HG02884 (cell line): ENCODE measurements around the gene TSPAN18.
A peak's percentile ranks its signal among the peaks of the same experiment; 100 is the strongest.

Experiments used
- ATAC-seq: cut with Tn5 transposase; IDR thresholded peaks from one replicate; pipeline ENCODE4 v1.9.1; 2021; ENCODE audit warnings: mild to moderate bottlenecking, moderate library complexity; ENCODE audit not compliant: unreplicated experiment

TSPAN18 gene, protein sequence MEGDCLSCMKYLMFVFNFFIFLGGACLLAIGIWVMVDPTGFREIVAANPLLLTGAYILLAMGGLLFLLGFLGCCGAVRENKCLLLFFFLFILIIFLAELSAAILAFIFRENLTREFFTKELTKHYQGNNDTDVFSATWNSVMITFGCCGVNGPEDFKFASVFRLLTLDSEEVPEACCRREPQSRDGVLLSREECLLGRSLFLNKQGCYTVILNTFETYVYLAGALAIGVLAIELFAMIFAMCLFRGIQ

DNA sequence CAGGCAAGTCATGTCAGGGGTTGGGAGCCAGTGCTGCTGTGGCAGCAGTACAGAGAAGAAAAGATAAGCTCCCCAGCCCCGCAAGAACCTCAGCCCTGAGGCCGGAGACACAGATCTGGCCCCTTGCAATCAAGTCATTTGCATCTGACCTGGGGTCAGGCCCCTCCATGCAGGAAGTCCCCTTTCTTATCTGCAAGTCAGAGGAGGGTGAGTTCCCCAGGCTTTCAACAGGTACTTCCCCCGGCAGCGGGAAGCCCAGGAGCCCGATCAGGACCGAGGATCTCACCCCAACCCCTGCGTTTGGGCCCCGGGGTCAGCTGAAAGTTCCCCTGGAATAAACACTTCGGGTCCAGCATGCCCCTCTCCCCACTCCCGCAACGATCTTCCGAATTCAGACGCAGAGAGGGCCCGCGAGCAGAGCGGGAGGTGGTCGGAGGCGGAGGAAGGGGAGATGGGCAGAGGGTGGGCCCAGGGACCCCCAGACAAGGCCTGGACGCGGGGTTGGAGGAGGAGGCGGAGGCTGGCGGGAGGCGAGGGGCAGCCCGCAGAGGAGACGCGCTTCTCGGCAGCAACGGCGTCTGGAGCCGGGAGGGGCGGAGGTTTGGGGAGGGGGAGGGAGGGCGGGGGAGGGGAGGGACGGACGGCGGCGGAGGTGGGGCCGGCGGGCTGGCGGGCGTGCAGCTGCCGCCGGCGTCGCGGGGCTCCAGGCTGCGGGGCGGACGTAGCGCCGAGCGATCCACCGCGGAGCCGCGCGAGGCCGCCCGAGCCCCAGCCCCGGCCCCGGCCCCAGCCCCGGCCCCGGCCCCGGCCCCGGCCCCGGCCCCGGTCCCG lies at the start of gene TSPAN18:
Gene TSPAN18, plus strand, starts transcription at position 680 of the 831 bp plus-strand sequence. CDS start 179,455 bp downstream, outside the sequence.
- ATAC-seq, result peak; percentile 66

DNA sequence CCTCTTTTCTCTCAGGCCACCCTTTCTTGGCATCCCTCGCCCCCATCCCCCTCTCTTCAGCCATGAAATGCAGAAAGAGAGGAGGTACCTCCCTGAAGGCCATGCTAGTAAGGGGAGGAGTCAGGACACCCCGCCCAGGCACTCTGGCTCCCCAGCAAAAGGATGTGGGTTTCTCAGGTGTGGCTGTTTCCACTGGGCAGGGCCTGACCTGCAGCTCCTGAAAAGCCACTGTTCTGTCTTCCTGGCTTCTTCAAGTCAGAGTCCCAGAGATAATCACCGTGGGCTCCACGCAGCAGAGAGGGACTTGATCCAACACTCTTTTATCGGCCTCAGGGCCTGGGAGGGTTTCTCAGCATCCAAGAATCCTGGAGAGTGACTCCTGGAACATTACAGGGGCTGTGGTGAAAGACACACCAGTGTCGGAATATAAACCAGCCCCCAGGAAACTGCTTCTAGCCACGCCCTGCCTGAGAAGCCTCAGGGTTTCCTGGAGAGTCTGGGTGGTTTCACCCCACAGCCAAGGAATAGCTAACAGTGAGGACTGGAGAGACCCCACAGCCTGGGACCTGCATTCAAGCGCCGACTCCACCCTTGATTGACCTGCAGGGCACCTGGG lies 45.7 kb upstream of the TSPAN18 start:
- no peak for ATAC-seq

DNA sequence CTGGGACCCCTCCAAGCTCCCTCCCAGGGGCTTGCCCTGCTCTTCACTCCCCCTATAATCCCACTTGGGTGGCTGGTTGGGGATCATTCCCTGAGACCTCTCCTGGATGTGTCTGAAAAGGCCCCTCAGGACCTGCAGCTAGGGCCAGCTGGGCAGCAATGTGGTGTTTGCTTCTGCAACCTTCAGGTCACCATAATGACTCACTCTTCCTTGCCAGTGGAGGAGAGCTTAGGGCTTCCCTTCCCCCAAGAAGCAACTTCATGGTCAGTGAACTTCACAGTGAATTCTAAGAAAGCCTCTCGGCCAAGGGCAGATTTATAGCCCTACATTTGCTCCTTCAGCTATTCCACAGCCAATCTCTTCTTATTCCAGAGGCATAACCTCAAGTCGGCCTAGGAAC lies 45.1 kb upstream of the TSPAN18 start:
- ATAC-seq, result no peak

DNA sequence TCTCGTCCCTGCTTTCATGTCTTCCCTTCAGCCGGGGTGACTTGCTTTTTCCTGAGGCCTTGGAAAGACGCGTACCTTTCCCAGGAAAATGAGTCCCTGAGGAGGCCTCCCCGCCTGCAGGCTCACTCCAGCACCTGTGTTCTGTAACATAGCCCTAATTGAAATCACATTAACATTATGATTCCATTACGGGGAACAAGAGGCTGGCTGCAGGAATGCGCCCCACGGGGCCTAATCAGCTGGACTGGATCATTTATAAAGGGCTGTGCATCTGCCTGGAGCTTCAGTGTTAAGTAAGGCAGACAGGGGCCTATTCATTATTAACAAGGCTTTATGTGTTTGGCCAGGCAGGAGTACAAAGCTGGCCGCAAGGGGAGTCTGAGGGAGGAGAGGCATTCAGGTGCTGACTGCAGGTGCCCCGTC lies 41.9 kb upstream of the TSPAN18 start:
- ATAC-seq, result no peak

DNA sequence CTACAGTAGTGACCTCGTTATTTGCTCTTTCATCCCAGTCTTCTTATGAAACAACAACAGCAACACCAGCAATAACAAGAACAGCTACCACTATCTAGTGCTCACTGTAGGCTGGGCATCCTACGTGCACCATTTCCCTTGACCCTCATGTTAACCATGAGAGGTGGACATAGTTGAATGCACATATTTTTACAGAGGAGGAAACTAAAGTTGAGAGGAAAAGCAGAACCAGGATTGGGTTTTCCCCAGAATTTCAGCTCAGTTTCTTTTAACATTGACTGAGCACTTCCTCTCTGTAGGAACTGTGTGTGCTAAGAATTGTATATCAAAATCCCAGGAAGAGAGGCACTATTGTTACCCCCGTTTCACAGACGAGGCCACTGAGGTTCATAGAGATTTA lies 39.4 kb upstream of the TSPAN18 start:
- ATAC-seq, result no peak

DNA sequence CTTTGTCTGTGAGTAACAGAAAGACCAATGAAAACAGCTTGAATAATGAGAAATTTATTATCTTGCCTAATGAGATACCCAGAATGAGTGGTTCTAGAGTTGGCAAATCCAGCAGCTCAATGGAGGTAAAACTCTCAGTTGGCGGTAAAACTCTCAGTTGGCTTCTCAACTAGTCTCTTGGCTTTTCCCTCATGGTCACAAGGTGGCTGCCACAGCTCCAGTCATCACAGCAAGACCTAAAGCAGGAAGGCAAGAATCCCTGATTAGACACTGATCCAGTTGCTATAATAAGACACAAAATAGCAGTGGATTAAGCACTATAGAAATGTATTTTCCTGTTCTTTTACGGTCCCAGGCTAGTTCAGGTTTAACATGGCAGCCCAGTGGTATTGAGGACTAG lies 37.5 kb upstream of the TSPAN18 start:
- ATAC-seq, result no peak

DNA sequence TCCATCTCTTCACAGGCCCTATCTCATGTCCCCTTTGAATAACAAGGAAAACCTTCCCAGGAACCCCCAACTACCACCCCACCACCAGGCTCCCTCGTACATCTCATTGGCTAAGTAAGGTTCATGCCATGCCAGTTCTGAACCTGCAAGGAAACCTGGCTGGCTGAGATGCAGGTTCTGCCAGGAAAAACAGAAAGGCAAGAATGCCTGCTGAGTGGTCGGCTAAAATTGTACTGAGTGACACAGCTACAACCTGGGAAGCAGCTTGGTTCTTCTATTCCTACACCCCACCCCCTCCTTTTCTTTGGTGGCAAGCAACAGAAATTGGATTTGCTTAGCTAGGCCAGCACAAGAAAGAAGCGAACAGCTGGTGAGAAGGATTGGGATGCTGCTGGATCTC lies 36.1 kb upstream of the TSPAN18 start:
- ATAC-seq, result no peak

DNA sequence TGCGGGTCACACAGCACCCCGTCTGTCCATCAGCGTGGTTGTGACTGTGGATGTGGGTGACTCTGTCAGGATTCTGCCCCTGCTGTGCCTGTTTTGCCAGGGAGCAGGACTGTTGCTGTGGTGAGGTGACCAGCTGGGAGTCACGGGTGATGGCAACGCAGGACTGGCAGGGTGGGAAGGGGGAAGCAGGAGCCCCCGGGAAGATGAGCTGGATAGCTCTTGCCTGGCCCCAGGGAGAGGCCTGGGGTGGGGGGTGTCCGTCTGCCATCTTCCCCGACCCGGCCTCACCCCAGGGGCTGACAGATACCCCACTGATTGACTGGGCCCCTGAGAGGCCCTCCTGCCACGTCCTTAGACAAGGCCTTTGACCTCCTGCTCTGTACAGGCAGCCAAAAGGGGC lies 34.3 kb upstream of the TSPAN18 start:
- no peak for ATAC-seq

DNA sequence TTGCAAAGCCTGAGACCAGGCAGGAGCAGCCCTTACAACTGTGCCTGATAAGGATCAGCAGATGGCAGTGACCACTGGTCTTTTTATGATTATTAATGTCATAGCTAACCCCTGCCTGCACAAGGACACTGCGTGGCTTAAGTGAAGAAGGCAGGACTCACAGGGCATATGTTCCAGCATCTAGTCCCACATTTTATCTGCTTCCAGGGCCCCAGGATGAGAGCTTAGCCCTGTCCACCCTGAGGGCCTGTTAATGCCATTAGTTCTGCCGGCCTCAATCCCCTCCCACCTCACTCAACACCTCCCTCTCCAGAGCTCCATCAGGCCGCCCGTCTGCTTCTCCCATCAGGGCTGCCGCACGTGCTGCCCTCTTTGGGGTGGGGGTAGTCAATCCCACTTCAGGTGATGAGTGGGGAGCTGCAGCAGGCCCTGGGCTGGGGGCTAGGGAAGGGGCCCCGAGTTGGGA lies 33.1 kb upstream of the TSPAN18 start:
- ATAC-seq, result no peak

DNA sequence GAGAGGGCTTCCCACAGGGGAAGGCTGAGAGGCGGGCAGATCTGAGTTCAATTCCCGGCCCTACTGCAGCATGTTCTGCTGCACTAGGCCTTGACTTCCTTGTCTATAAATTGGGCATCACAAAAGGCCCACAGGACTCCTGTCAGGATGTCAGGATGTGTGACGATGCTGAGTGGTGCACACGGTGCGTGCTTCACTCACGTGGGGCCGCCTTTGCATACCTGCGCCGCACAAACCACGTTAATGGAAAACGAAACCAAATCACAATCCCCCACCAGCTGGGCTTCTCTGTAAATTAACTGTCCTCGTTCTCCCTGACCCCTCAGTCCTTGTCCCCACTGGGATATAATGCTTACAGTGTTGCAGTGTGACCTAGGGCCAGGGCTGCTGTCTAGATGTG lies 32.3 kb upstream of the TSPAN18 start:
- no peak for ATAC-seq

DNA sequence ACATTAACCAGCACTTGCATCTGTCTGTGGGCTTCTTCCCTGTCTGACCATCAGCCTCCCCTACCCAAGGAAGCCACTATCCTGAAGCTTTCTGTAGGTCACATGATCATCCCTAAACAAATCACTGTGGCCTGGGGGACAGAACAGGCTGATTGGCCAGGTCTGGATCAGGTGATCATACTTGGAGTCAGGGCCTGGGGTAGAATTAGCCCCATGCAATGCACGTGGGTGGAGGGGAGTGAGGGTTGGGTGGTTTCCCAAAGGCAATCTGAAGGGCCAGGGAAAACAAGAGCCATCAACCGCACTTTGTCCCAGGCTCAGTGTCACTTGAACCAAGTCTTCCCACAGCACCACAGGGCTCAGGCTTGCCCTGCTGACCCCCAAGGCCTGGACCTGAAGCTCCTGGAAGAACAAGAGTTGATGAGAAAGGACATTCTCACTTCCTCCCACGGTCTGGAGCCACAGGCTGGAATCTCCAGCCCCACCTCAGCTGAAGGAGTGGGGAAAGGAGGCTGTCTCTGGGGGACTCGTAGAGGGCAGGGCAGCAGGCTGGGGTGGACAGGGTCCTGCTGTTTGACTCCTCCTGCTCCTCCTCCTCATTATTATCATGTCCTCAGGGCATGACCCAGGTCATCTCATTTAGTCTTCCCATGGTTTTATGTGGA lies 31.5 kb upstream of the TSPAN18 start:
- no peak for ATAC-seq

DNA sequence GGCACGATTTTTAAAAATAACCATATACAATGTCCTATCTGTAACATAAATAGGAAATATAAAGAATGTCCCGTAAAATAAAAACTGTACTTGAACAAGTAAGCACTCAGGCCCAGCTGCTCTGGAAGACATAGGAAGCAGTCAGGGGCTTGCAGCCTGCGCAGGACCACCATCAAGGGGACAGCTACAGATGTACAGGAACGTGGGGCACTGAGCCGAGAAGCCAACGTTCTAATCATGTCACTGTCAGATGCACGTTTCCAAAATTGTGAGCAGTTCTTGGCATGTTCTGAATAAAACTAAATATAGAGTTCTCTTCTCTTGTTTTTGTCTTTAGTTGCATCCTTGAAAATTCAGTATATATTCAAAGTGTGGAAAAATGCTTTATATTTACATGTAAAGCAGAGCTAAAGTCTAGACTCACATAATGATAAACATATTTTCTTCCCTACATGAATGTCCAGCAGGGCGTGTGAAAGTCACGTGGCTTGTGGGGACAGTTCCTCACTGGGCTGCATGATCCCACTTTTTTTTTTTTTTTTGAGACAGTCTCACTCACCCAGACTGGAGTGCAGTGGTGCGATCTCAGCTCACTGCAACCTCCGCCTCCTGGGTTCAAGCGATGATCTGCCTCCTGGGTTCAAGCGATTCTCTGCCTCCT lies 28.4 kb upstream of the TSPAN18 start:
- ATAC-seq, result no peak

DNA sequence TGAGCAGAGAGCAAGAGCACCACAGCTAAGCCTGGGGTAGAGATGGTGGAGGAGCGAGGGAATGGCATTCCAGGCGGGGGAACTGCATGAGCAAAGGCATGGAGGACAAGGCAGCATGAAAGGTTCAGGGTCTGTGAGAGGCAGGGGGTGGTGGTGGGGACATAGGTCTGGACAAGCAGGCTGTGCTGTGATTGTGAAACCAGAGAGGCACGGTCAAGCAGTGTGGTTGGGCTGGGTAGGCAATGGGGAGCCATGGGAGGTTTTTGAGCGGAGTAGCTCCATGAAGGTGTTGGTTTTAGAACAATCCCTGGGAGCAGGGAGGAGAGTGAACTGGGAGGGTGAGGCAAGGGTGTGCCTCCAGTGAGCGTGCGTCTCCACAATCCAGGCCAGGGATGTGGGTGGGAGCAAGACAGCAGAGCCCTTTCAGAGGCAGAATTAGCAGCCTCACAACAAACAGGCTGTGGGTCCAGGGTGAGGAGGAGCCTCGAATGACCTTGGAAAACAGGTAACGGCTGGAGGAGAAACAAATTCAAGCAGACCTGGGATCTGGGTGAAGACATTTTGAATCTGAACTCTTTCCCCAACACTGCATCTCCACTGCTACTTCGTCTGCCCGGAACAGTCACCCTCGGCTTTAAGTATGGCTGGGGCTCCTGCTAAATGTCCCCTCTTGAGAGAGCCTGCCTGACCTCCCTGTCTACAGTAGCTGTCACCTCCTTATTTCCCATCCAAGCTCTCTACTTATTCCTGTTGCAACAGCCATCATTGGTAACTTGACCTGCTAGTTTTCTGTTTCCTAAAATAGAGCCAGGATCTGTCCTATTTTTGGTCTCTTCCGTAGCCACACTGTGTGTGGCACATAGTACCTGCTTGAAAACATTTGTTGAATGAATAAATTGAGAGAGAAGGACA lies 27.0 kb upstream of the TSPAN18 start:
- no peak for ATAC-seq

DNA sequence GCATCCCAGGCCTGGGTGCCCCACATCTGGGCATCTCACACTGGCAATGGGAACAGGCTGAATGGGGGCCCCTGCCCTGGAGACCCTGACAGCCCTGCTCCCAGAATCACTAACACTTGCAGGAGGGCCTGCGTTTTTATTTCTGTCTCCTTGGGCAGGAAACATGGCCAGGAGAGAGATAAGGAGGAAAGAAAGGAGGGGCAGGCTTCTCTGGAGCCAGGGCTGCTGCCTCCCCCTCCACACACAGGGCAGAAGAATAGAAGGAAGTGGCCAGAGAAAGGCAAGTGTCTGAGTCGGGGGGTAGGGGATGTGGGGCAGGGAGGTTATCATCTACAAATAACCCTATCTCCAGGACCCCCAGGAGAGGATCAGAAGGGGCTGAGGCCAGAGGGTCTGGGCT lies 25.5 kb upstream of the TSPAN18 start:
- ATAC-seq, result no peak

DNA sequence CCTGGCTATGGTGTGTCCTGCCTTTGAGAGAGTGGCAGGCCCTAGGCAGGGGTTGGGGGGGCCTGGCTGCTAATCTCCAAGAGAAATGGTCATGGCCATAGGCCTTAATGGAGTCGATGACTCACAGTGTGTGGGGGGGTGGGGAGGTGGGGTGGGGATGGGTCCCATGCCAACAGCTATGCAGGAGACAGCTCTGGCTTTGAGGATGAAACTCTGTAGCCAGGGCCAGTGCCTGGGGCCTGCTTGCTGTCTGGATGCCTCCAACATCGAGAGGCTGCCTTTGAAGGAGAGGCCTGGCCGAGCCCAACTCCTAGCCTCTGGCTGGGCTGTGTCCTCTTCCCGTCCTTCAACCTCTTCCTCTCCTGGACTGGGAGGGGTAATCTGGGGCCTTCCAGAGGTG lies 23.9 kb upstream of the TSPAN18 start:
- no peak for ATAC-seq

DNA sequence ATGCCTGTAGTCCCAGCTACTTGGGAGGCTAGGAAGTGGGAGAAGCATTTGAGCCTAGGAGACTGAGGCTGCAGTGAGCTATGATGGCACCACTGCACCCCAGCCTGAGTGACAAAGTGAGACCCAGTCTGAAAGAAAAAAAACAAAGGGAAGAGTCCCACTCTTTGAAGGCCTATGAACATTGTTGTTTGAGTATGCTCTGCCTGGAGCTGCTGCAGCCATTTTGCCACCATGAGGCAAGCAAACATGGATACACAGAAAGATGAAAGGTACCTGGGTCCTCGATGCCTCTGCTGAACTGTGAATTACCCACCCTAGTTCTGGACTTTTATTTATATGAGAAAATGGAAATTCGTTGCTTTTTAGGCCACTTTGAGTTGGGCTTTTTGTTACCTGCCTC lies 19.7 kb upstream of the TSPAN18 start:
- no peak for ATAC-seq

DNA sequence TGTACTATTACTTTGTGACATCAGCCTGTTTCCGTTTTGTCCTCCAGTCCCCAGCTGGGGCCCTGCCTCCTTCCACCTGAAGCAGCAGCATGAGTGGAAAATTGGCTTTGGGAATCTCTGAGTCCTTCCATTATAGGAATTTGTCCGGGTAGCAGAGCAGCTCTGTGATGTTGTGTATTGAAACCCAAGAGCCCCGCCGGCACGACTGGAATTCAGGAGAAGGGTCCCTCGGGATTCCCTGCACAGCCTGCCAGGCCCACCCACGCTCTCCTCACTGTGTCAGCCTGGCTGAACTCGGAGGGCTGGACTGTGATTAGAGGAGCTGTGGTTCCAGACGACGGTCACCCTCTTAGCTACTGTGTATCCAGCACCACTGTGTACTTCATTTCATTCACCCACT lies 18.8 kb upstream of the TSPAN18 start:
- ATAC-seq, result no peak

DNA sequence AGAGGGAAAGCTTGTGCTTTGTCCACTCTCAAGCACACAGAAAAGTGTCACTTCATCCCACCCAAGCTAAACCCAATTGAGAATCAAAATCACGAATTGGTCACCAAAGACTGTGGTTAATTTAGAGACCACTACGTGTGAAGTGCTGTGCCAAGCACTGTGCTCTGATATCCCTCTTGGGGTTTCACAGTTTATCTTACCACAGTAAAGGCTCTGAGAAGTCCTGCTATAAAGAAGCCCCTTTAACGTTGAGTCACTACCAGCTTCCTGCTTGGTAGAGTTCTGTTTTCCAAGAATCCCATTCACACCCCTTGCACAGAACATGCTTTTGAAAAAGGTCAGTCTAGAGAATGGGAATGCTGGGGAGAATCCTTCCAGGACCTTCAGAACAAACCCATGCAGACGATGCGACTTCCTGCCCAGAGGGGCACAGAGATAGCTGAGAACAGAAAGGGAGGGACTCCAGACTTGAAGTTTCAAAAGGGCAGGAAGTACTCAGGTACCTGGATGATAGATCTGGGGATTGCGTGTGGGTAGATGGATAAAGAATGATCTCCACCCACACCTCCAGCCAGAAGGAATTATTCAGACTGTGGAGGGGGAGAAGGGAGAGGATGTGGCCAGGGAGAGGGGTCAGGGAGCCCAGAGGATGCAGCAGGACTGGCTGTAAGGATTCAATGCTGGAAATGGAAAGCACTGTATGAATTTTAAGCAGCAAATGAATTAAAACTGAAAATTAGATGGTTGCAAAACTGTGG lies 18.1 kb upstream of the TSPAN18 start:
- no peak for ATAC-seq

DNA sequence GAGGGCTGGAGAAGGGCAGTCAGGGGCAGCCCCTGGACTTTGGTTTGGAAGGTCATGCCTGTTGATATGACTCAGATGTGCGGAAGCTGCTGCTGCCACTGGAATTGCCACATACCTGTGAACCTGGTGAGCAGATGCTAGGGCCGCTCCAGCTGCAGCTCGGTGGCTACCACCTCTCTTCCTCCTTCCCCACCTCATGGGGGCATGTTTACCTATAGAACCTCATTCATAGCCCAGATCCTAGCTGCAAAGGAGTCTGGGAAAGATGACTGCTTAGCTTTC lies 17.5 kb upstream of the TSPAN18 start:
- ATAC-seq, result no peak
